GM21367 (cell line): ENCODE data around the gene JMJD1C.
"Not testable (repeated sequence)": the region's sequence is repeated elsewhere in the genome, so short reads cannot be mapped to it uniquely, and the experiment has no call there.

Experiments used
- ATAC-seq: cut with Tn5 transposase; IDR thresholded peaks from one replicate; pipeline ENCODE4 v1.9.1; 2021; ENCODE audit not compliant: unreplicated experiment

The JMJD1C gene

DNA sequence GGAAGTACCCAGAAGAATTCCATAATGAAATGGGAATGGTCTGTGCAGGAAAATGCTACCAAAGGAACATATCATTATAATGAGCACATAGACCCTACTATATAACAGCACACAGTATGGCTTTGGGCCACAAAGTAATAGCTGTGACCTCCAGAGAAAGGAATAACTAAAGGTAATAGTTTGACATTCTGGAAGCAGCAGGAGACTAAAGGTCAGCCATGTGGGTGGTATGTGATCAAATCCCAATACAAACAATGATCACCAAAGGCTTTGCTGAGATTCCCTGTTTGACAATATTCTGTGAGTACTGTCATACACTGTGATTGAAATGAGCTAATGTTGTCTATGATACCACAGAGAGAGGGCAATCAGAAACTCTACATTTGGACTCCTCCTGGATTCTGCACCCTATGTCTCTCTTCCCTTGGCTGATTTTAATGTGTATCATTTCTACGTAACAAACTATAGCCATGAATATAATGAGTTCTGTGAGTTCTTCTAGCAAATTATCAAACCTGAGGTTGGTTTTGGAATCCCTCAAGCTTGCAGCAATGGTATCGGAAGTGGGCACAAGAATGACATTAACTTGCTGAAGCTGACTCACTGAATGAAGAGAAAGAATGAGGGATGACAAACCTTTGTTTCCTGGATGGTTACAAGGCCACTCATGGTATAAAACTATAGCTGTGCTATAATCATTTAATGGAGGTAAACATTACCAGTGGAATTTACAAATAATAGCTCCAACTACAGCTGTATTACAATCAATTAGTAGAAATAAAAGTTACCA lies 99.6 kb downstream of the JMJD1C start:
- no peak for ATAC-seq

DNA sequence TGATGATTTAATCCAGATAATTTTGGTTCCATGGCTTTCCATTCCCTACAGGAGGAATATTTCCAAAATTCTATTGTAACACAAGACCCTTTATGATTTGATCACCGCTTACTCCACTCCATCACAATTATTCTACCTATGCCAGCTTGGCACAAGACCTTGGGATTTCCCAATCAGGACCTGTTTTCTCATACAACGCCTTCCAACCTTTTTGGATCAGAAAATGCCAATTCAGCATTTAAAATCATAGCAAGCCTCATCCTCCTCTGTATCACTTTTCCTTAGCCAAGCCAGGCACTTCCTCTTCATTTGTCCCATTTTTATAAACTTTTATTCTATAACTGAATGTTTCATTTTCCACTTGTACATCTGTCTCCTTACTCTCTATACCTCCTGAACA lies 100.9 kb downstream of the JMJD1C start:
- no peak for ATAC-seq

DNA sequence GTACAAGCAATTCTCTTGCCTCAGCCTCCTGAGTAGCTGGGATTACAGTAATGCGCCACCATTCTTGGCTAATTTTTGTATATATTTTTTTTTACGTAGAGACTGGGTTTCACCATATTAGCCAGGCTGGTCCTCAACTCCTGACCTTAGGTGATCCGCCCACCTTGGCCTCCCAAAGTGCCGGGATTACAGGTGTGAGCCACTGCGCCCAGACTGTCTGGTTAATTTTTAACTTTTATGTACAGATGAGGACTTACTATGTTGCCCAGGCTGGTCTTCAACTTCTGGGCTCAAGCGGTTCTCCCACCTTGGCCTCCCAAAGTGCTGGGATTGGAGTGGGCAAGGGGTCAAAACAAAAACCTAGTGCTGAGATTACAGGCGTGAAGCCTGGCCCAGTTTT lies 101.8 kb downstream of the JMJD1C start:
- no peak for ATAC-seq

DNA sequence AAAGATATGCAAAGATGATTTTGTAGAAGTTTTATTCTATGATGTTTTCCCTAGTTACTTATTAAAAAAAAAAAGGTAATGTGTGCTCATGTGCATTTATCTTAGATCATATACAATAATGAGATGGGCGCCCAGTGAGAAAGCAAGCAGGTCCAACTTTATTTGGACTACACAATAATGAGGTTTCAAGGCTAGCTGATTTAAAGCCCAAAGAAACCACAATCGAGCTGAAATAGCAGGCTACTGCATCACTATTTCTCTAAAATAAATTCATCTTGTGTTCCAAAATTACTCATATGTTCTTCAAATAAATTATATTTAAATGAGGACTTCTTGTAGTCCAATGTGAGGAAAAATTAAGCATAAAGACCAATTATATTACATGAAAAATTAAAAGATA lies 110.1 kb downstream of the JMJD1C start:
- ATAC-seq, result no peak

DNA sequence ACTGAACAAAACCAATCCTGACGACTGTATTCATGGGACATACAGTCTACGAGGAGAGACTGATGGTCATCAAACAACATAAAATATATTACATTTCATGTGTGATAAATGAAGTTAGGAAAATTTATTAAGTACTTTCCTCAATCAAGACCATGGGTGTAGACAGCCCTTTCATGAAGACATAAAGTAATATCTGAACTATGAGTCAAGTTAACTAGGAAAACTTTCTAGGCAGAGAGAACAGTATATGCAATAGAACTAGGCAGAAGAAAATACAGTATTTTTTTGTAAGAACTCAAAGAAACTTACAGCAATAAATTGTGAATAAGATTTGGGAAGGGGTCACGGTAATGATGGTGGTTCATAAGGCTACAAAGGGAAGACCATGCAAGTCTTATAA lies 112.8 kb downstream of the JMJD1C start:
- no peak for ATAC-seq

DNA sequence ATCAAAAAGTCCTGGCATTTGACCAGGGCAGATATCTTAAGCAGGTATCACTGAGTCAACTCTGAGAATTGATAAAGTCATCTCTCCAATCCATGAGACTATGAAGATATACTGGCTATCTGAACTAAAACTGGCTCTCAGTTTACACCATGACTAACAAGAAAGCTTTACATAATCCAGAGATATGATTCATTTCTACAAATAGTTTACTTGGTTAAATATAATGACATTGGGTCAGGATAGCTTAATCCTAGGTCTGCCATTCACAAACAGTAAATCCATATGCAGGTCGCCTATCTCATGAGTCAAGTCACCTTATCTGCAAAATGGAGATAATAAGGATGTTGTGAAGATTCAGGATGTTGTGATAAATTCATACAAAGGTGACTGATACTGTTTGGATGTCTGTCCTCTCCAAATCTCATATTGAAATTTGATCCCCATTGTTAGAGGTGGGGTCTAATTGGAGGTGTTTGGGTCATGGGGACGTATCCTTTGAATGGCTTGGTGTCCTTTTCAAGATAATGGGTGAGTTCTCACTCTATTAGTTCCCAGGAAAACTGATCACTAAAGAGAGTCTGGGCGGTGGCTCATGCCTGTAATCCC lies 117.4 kb downstream of the JMJD1C start:
- ATAC-seq, result no peak

DNA sequence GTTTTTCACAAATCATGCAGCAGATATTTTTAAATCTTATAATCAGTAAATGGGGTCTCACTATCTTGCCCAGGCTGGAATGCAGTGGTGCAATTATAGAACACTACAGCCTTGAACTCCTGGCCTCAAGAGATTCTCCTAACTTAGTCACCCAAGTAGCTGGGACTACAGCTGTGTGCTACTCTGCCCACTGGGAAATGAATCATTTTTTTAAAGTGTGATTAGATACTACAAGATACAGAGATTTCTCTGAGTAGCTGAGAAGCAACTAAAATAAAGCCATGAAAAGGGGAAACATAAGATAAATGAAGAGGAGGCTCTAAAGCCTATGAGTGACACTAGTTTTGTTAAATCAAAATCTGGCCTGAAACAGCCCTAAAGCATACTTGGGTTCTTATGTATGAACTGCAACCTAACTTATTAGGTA lies 119.7 kb downstream of the JMJD1C start:
- no peak for ATAC-seq

DNA sequence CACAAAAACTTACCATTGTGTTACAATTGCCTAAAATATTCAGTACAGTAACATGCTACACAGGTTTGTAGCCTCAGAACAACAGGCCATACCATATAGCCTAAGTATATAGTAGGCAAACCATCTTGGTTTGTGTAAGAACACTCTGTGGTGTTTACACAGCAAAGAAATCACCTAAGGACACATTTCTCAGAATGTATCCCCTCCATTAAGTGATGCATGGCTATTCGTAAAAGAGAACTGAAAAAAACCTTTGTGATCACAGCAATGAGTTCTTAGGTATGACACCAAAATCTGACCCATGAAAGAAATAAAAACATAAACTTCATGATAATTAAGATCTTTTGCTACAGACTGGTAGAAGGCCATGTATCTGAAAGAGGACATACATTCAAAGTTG lies 121.5 kb downstream of the JMJD1C start:
- no peak for ATAC-seq

DNA sequence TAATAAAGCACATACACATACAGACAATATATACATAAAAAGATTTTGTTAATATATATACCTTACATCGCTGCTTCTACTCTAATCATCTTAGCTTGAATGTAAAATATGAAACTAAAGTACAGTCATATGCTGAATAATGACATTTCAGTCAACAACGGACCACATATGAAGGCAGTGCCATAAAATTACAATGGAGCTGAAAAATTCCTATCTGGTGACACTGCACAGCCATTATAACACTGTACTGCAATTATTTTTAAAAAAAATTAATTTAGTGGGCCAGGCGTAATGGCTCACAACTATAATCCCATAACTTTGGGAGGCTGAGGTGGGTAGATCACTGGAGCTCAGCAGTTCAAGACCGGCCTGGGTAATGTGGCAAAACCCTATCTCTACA lies 122.3 kb downstream of the JMJD1C start:
- no peak for ATAC-seq

DNA sequence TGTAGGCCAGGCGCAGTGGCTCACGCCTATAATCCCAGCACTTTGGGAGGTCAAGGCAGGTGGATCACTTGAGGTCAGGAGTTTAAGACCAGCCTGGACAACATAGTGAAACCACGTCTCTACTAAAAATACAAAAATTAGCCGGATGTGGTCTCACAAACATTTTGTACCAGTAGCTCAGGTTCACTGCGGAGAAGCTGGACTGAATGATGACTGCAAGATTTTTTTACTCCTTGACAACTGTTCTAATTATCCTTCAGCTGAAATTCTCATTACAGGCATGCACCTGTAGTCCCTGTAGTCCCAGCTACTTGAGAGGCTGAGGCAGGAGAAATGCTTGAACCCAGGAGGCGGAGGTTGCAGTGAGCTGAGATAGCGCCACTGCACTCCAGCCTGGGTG lies 126.1 kb downstream of the JMJD1C start:
- not testable (repeated sequence) for ATAC-seq

DNA sequence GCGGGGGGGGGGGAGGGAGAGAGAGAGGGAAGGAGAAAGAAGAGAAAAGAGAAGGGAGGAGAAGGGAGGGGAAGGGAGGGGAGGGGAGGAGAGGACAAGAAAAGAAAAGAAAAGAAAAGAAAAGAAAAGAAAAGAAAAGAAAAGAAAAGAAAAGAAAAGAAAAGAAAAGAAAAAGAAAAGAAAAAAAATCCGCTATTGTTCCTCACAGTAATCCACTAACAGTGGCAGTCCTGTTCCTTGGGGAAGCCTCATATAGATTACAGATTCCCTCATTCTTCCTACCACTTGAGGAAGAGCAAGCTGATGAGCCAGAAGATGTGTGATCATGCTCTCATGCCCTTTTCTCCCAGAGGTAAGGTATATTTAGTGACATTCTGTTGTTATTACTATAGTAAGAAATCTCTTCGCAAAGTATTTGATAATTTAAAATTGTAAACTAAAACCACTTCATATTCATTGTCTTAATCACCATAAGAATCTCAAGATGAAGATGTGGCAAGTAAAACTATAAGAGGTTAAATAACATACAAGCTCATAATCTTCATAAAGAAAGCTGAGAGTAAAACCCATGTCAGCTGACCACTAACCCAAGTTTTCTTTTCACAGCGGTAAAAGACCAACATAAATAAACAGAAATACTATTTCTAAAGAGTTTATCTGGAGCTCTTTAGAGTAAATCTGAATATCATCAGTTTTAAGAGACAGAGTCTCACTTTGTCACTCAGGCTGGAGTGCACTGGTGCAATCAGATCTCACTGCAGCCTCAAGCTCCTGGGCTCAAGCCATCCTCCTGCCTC lies 128.1 kb downstream of the JMJD1C start:
- ATAC-seq, result no peak

DNA sequence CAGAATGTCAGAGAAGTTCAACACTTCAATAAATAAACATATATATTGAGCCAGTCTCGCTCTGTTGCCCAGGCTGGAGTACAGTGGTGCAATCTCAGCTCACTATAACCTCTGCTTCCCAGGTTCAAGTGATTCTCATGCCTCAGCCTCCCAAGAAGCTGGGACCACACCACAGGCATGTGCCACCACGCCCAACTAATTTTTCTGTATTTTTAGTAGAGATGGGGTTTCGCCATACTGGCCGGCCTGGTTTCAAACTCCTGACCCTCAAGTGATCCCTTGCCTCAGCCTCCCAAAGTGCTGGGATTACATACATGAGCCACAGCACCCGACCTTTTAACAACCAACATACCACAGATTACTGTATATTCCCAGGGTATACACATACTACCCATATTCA lies 134.2 kb downstream of the JMJD1C start:
- ATAC-seq, result no peak

DNA sequence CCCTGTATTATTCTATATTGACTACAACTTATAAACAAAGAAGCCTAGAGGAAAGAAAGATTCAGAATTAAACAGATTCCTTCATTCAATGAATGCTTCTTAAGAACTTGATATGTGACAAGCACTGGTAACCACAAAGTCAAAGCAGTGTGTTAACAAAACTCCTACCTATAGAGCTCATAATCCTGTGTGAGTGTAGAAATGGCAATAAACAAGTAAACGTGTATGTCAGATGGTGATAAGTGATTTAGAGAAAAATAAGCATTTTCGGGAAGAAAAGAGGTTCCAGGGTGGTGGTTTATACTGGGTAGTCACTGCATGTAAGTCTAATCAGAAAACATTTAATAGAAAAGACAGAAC lies 141.3 kb downstream of the JMJD1C start:
- no peak for ATAC-seq

DNA sequence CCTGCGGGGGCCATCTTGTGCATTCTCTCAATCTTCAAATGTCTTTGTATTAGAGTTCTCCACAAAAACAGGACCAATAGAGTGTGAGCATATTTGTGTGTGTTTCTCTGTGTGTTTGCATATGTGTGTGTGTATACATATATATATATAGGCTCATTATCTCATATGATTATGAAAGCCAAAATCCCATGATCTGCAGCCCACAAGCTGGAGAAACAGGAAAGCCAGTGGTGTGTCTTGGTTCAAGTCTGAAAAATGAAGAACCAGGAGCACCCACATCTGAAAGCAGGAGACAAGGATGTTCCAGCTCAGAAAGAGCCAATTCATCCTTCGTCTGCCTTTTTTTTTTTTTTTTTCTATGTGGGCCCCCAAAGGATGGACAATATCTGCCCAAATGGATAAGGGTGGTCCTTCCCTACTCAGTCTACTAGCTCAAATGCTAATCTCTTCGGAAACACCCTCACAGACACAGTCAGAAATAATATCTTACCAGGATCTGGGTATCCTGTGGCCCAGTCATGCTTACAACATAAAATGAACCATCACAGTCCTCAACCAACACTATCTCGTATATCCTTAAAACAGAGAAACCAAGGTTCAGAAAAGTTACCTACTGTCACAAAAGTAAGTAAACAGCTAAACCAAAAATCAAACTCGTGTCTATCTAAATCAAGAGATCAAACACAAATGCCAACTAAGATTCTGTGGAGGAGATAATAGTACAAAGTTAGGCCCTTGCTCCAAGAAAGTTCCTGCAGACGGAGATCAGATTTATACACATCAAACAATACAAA lies 141.9 kb downstream of the JMJD1C start:
- no peak for ATAC-seq

DNA sequence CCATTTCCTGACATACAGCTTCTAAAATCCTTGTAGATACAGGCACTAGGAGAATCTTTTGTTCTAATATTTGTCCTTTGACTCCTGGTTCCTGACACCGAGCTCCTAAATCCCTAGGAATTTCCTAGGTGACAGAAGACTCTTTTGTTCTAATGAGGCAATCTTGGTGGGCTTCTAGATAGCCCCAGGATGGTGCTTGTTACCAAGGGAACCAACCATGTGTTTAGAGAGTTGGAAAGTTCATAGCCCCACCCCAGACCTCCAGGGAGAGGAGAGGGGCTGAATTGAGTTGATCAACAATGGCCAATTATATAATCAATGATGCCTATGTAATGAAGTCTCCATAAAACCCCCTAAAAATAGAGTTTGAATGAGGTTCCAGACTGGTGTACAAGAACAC lies 145.1 kb downstream of the JMJD1C start:
- ATAC-seq, result no peak

DNA sequence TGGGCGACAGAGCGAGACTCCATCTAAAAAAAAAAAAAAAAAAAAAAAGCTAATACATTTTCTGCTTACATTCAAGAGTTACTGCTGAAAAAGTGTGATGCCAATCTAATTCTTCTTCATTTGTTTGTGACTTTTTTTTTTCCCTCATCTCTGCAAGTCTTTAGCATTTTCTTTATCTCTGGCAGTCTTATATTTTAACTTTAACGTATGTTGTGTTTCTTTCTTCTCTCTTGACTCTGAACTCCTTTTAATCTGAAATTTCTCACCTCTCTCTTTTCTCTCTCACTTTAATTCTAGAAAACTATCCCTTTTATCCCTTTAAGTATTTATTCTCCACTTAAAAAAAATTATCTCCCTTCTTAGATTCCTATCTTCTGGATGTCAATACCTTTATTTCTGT lies 146.5 kb downstream of the JMJD1C start:
- no peak for ATAC-seq

DNA sequence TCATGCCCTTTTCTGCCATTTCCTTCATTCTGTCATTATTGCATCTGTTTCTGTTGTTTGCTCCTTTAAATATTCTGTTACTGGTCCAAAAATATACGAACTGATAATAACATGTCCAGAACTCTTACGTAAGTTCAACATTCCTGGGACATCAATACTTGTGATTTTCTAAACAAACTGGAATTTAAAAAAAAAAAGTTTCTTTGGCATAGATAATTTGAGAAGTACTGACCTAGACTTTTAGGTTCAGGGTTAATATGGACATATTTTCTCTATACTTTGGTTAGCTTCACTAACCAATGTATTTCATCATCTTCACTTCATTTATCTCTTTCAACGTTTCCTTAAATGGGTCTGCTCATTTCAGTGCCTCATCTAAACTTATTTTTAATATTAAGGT lies 147.3 kb downstream of the JMJD1C start:
- ATAC-seq, result no peak

DNA sequence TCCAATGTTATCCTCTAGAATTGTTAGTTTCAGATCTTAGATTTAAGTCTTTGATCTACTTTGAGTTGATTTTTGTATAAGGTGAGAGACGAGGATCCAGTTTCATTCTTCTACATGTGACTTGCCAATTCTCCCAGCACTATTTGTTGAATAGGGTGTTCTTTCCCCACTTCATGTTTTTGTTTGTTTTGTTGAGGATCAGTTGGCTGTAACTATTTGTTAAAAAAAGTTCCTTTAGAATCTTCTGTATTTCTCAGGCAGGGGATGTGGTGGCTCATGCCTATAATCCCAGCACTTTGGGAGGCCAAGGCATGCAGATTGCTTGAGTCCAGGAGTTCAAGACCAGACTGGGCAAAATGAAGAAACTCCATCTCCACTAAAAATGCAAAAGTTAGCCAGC lies 151.8 kb downstream of the JMJD1C start:
- no peak for ATAC-seq

DNA sequence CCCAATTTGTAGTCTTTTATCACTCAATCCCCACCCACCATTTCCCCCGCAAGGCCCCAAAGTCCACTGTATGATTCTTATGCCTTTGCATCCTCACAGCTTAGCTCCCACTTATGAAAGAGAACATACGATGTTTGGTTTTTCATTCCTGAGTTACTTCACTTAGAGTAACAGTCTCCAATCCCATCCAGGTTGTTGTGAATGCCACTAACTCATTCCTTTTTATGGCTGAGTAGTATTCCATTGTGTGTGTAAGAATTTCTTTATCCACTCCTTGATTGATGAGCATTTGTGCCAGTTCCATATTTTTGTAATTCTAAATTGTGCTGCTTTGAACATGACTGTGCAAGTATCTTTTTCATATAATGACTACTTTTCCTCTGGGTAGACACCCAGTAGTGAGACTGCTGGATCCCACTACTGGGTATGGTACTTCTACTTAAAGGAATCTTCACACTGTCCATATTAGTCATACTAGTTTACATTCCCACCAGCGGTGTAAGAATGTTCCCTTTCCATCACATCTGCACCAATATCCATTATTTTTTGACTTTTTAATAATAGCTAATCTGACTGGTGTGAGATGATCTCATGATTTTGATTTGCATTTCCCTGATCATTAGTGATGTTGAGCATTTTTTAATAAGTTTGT lies 152.6 kb downstream of the JMJD1C start:
- ATAC-seq, result no peak

DNA sequence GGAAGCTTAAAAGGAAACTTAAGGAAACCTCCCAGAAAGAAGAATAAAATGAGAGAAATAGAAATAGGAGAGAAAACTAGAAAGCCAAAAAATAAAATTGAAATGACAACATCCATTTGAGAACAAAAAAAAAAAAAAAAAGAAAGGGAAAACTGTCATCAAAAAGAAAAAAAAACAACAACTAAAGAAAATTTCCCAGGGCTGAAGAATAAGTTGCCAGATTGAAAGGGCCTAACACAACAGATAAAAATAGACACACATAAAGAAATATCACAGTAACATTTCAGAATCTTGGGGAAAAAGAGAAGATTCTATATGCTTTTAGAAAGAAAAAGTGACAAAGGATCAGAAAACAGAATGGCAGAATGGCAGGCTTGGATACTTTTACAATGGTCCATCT lies 157.1 kb downstream of the JMJD1C start:
- ATAC-seq, result no peak

DNA sequence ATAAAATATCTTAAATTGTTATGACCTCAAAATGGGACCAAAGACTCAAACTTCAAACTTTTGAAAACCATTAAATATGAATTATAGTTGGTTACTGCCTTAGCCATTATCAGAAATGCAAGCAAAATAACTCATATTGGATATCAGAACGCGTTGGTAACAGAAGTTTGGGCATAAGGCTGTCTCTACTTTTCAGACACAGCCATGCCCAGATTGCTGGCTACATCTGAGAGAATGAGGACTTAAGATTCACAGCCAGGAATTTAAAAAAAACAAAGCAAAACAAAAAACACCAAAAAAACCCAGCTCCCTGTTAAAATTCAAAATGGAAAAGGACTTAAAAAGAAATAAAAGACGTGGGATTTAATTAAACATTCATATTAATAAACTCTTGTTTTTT lies 161.6 kb downstream of the JMJD1C start:
- ATAC-seq, result no peak
